GM19468 (cell line): ENCODE measurements around the gene HPSE2.
A peak's percentile ranks its signal among the peaks of the same experiment; 100 is the strongest.

Experiments
- ATAC-seq: cut with Tn5 transposase; IDR thresholded peaks from one replicate; pipeline ENCODE4 v1.9.1; 2021; ENCODE audit warnings: mild to moderate bottlenecking, moderate library complexity, moderate number of reproducible peaks; ENCODE audit not compliant: unreplicated experiment; ENCODE audit errors: extremely low read depth

The HPSE2 gene

DNA sequence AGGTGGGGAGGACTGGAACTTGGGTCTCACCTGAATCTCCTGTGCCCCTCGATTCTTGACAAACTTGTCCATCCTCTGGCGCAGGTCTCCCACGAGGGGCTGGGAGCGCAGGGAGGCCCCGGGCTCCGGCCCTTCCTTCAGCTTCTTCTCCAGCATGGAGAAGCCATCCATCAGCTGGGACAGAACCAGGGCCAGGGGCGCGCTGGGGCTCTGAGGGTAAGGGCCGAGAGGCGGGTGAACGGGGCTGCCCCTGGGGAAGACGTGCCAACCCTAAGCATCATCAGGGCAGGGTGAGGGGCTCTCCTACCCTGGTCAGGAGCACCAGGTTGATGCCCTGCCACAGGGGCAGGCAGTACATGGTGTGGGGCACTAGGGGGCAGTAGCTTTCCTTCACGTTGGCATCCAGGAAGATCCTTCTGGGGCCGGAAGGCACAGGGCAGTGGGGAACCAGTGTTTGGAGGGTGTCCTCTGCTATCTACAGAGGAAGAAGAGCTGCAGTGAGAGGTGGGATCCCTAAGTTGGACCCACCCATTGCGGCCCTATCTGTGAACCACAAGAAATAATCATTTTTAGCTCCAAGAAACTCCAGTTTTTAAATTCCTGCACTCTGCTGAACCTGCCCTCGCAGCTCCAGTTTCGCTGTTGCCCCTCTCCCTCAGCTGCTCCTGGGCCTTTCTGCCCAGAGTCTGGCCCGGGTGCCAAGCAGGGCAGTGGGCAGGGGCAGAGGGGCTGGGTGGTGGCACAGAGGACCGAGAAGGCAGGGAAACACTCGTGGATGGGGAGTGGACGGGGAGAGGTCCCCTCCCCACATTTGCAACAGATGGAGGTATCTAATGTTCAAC, 809.9 kb downstream of the HPSE2 start:
- ATAC-seq, result peak; percentile 51

- ATAC-seq, result no peak
These were observed 811.1 kb downstream of the HPSE2 start for GRCh38 chr10:98424295-98425254.

- ATAC-seq, result no peak
These were observed 811.9 kb downstream of the HPSE2 start for GRCh38 chr10:98423691-98424120.

DNA sequence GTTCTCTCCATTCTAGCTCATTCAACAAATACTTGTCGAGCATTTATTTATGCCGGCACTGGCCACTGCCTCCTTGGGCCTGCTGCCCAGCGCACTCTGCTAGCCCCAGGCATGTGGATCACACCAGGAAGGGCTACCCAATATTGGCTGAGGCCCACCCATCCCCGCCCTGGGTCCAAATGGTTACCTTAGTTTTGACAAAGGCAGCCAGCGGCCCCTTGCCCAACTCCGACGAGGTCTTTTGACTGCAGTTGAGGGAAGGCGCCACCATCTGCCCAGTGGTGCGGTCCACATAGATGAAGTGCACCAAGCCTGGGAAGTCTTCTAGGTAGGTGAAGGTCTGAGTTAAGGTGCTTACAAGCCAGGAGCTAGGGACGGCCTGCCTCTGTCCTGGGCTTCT, 813.5 kb downstream of the HPSE2 start:
- no peak for ATAC-seq

DNA sequence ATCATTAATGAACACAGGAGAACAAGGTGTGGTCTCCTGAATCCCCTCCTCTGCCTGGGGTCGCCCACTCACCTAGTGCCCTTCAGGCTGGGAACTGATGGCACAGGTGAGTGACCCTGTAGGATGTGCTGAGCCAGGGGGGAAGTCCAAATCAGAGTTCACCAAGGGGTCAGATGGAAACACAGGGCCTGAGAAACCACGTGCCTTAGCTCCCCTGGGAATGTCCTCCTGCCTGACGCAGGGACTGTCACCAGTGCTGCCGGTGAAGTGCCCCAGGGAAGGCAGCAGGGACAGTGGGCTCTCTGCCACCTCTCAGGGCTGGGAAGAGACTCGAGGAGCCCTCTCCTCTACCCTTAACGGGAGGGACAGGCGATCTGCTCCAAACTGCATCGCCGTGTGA, 814.9 kb downstream of the HPSE2 start:
- ATAC-seq, result no peak

DNA sequence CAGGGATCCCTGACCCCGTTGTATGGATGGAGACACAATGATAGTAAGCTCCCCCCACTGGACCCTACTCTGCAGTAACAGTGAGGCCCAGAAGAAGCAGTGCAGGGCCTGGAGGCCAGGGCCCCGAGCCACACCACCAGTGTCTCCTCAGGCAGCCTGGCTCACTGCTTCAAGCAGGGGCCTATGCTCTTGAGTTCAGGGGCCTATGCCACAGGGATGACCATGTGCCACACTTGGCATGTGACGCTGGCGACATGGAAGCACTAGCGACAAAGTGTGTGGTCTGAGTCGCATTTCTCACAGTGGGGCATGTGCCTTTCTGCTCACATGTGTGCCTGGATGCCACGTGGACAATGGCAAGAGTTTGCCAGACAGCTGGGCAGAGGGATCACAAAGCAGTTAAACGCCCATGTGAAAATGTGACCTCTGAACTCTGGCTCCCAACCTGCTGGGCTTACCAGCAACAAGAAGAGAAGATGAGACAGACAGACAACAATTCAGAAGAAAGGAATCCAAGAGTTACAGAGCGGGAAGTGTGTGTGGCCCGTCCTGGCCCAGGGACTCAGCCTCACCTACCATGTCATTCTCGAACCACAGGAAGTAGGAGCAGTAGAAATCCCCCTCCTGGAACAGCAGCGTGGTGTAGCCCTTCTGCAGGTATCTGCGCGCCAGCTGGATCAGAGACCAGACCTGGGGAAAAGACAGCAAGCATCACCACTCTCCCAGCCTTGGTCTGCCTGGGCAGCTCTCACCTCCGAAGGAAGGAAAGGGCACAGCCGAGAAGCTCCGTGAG, 816.0 kb downstream of the HPSE2 start:
- no peak for ATAC-seq

DNA sequence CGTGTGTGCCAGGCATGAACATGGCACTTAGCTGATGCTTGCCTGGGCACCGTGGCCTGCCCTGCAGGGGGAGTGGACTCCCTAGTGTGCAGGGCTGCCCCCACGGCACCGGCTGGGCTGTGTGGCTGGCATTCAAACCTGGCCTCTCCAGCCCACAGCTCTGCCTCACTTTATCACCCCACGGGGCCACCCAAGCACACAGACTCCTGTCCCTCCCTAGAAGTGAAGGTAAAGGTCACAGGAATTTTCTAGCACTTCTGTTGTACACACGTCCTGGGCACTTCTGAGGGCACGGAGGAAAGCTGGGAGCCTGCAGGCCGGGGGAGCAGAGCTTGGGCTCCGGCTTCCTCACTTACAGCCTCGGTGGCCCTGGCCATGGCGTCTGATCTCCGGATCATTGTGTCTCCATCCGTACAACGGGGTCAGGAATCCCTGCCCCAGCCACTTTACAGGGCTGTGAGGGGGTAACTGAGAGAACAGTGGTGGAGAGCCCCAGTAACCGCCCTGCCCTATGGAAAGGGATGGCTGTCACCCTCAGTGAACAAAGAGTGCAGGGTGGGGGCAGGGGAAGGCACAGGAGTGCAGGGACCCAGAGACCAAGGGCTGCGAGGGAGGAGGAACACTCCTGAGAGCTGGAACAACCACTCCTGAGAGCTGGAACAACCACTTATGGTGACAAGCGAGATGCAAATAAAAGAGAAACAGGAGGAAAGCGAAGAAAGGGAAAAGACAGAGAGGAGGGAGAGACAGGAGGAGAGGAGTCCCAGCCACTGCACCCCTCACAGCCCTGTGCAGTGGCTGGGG, 816.8 kb downstream of the HPSE2 start:
- no peak for ATAC-seq

- no peak for ATAC-seq
These were observed 817.5 kb downstream of the HPSE2 start for GRCh38 chr10:98417973-98418664.

GRCh38 chr10:98417481-98417959, 818.1 kb downstream of the HPSE2 start:
- no peak for ATAC-seq

DNA sequence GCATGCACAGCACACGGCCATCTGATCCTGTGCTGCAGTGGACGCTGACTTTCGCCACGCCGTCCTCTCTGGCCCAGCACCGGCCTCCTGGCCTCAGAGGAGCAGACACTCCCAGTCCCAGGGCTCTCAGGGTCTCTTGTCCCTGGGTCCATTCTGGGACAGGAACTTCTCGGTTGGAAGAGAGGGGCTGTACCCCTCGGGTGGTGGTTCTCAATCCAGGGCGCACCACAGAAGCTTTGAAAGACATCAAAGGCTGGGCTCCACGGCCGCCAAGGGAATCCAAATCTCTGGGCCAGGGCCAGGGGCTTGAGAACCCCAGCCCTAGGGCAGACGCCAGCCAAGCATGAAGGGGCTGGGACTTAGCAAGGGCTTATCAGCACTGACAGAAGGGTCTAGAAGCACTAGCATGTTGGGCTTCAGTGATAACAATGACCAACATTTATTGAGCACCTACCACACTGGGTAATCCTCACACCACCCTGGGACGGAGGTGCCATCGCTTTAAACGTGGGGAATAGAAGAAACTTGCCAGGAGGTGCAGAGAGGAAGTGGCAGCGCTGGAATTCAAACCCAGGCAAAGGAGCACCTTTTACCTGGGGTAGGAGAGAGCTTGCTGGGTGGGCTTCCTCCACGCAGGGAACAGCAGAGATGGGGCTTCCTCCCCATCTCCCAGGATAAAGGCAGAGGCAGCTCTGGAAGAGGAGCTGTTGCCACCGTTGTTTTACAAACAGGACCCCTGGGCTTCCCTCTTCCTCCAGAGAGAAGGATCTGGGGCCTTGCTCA, 818.9 kb downstream of the HPSE2 start:
- ATAC-seq, result no peak

DNA sequence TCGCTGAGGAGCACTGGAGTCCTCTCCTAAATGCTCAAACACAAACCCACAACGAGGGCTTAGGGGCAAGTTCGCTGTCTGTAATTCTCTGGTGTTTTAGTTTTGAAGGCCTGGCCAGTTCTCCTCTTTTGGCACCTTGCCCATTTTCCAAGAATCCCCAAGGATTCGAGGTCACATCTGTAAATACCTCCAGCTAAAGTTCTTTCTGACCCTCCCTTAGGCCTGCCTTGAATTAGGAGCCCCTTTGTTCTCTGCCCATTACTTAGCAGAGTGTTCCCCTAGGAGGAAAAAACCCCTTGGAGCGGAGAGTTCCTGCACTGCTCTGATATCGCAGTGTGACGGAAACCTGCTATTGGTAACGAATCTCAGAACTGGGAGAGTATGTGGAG, 819.9 kb downstream of the HPSE2 start:
- ATAC-seq, result no peak

- no peak for ATAC-seq
These were observed 820.5 kb downstream of the HPSE2 start, which contains the start of gene PYROXD2 for GRCh38 chr10:98414932-98415730. Gene PYROXD2, minus strand, starts transcription at chr10:98415182. Its CDS starts 47 bp downstream, at chr10:98415135.

DNA sequence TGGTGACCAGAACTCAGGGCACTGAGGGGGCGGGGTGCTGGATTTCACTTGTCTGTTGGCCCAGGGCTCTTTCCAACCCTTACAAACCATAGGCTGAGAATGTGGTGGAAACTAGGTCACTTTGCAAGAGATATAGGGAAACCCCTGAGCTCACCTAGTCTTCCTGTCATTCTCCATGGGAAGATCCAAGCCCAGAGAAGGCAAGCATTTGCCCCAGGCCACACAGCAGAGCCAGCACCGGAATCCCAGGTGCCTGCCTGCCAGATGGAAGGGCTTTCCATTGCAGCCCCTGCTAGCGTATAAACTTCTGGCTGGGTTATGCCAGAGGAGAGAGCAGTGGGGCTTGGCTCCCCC, 821.1 kb downstream of the HPSE2 start:
- ATAC-seq, result no peak

DNA sequence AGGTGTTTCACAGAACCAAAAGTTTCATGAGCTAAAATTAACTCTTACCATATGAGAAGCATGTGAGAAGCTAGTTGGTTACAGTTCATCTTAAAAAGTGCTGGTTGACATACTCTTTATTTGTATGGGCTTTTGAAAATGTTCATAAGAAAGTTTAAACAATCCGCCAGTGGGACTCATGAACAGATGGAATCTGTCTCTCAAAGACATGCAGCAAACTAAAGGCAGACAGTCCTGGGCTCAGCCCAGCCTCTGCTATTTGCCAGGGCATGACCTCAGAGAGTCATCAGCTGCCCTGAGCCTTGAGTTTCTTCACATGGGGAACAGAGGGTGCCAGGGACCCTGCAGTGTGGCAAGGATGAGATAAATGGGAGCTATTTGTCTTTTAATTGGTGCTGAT, 823.9 kb downstream of the HPSE2 start:
- no peak for ATAC-seq

GRCh38 chr10:98411166-98411565, 824.5 kb downstream of the HPSE2 start:
- ATAC-seq, result no peak

DNA sequence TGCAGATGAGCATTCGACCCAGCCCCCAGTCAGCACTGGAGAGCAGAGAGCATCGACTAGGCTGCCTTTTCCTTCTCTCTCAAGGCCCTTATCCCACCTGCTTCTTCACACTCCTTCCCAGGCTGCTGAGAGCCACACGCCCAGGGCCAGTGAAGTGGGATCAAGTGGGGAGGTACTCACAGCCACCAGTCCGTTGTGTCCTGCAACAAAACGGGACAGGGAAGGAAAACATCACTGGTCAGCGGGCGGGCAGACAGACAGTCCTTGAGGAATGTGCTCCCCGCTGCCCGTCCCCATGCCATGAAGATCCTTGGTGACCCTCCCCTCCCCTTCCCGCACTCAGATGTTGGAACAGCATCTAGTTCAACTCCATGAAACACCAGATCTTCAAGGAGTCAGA, 824.9 kb downstream of the HPSE2 start:
- ATAC-seq, result no peak

DNA sequence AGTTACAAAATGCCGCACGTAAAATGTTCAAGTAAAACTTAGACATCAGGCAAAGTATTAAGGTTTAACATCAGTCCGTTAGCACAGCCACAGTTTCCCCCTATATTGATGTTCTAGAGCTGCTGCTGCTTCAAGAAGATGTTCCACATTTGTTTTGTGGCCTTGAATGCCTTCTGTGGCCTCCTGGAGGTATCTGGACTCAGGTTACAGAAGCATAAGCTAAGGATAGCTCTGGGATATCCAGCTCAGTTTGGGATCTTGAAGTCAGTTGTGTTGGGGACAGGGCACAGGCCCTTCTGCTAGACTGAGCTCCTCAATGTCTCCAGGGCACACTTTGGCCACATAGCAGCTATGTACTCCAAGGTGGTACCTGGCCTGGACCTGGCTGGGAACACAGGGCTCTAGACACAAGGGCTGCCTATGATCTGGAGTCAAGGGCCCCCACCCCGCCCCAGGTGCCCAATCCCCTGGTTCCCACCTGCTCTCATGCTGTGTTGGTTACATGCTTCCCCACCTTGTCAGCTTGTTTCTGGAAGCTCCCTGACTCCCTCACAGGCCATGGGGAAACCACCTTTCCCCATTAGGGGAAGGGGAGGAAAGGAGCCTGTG, 825.4 kb downstream of the HPSE2 start:
- ATAC-seq, result no peak
